Activated naive CD4-positive, alpha-beta T cell treated with anti-CD3 and anti-CD28 coated beads, Interleukin-2, amount 10 ng/mL, durations not matched to agents 5 hours and 36 hours (primary cell): ENCODE data around the gene ELAC2. TPM values are rescaled to one million over a fixed set of nuclear protein-coding genes. Genes with fewer than 3 reads are reported as not detected.

Experiments used
- total RNA-seq, 2 experiments: library from RNA; stranded (reverse); gene quantifications; one replicate each; pipeline ENCODE4 v1.2.3, GENCODE V29; 2021

ELAC2 gene, protein sequence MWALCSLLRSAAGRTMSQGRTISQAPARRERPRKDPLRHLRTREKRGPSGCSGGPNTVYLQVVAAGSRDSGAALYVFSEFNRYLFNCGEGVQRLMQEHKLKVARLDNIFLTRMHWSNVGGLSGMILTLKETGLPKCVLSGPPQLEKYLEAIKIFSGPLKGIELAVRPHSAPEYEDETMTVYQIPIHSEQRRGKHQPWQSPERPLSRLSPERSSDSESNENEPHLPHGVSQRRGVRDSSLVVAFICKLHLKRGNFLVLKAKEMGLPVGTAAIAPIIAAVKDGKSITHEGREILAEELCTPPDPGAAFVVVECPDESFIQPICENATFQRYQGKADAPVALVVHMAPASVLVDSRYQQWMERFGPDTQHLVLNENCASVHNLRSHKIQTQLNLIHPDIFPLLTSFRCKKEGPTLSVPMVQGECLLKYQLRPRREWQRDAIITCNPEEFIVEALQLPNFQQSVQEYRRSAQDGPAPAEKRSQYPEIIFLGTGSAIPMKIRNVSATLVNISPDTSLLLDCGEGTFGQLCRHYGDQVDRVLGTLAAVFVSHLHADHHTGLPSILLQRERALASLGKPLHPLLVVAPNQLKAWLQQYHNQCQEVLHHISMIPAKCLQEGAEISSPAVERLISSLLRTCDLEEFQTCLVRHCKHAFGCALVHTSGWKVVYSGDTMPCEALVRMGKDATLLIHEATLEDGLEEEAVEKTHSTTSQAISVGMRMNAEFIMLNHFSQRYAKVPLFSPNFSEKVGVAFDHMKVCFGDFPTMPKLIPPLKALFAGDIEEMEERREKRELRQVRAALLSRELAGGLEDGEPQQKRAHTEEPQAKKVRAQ
- total RNA-seq = 10 to 100 TPM; 53.4 to 54.9 TPM

GRCh38 chr17:13017655-13018459 lies at the start of gene ELAC2:
Gene ELAC2, minus strand, starts transcription at chr17:13018027. Its CDS starts 80 bp downstream, at chr17:13017947.

Other genes with a start within 250 kb of the ELAC2 start
- under 1 TPM; 0.05 to 0.30 TPM for gene ARHGAP44, start 228.5 kb downstream of the ELAC2 start, total RNA-seq